Activated CD4-positive, alpha-beta T cell treated with anti-CD3 and anti-CD28 coated beads, Interleukin-2, amount 10 ng/mL, durations not matched to agents 24 days and 14 days (primary cell): ENCODE results near the gene USP4. TPM values are rescaled to one million over a fixed set of nuclear protein-coding genes. Genes with fewer than 3 reads are reported as not detected.
"Not testable (repeated sequence)": the region's sequence is repeated elsewhere in the genome, so short reads cannot be mapped to it uniquely, and the experiment has no call there.

ENCODE experiments used
- DNase-seq: peaks from one replicate; pipeline ENCODE4 v3.0.0; 2022
- H3K27ac Mint-ChIP-seq: one replicate; pipeline ENCODE4 v1.8.0; 2022; ENCODE audit warnings: mild to moderate bottlenecking, mixed read lengths
- H3K27me3 Mint-ChIP-seq: one replicate; pipeline ENCODE4 v1.8.0; 2022; ENCODE audit warnings: mixed read lengths
- H3K36me3 Mint-ChIP-seq: one replicate; pipeline ENCODE4 v1.8.0; 2022; ENCODE audit warnings: low read depth, mild to moderate bottlenecking, mixed read lengths
- H3K4me1 Mint-ChIP-seq: one replicate; pipeline ENCODE4 v1.8.0; 2021; ENCODE audit warnings: mixed read lengths
- H3K4me3 Mint-ChIP-seq: one replicate; pipeline ENCODE4 v1.8.0; 2022; ENCODE audit warnings: mild to moderate bottlenecking, moderate library complexity, mixed read lengths
- H3K9me3 Mint-ChIP-seq: one replicate; pipeline ENCODE4 v1.8.0; 2021; ENCODE audit warnings: mixed read lengths
- intact Hi-C: fragments of 100-400 bp; cut with micrococcal nuclease; formaldehyde crosslinking; loops from one replicate; pipeline ENCODE4 v1.15.1; 2023
- total RNA-seq: library from RNA; stranded (reverse); gene quantifications from 2 replicates; pipeline ENCODE4 v1.2.3, GENCODE V29; 2022

The USP4 gene
- total RNA-seq, 1 donor from 2014 or later, result 96.9 TPM

- no peaks in the 10 kb centered on the region for H3K9me3 Mint-ChIP-seq
Measured at GRCh38 chr3:49266410-49267095, 73.3 kb downstream of the USP4 start.

GRCh38 chr3:49265661-49266386 is 74.0 kb downstream of the USP4 start:
- no peak for DNase-seq
- intact Hi-C loops, result no loop called here
- Mint-ChIP-seq H3K27me3 (no peaks in the 10 kb centered on the region), H3K9me3 (no peaks in the 10 kb centered on the region), H3K4me3 (no peak overlapping the region), H3K27ac (no peak overlapping the region), H3K4me1 (peaks cover 2% of the 10 kb centered on the region), H3K36me3 (peaks cover 10% of the 10 kb centered on the region)

More at GRCh38 chr3:49266410-49267095, 73.3 kb downstream of the USP4 start:
- no peaks in the 10 kb centered on the region for H3K27me3 Mint-ChIP-seq
- H3K4me3 Mint-ChIP-seq, result no peak overlapping the region
- intact Hi-C loops, result no loop called here
- H3K27ac Mint-ChIP-seq, result peak overlapping the region; percentile 3
- H3K36me3 Mint-ChIP-seq, result peaks cover 14% of the 10 kb centered on the region
- no peak for DNase-seq
- H3K4me1 Mint-ChIP-seq, result no peaks in the 10 kb centered on the region

- no peak overlapping the region for H3K27ac Mint-ChIP-seq
- no peak for DNase-seq
- peaks cover 2% of the 10 kb centered on the region for H3K4me1 Mint-ChIP-seq
- H3K9me3 Mint-ChIP-seq, result no peaks in the 10 kb centered on the region
- no peak overlapping the region for H3K4me3 Mint-ChIP-seq
- H3K27me3 Mint-ChIP-seq, result no peaks in the 10 kb centered on the region
- intact Hi-C loops, result no loop called here
- peaks cover 2% of the 10 kb centered on the region for H3K36me3 Mint-ChIP-seq
Measured at GRCh38 chr3:49263159-49263889, 76.5 kb downstream of the USP4 start.

GRCh38 chr3:49260806-49261324 is 79.0 kb downstream of the USP4 start:
- no peaks in the 10 kb centered on the region for H3K27me3 Mint-ChIP-seq
- intact Hi-C loops, result no loop called here
- no peaks in the 10 kb centered on the region for H3K9me3 Mint-ChIP-seq
- DNase-seq, result no peak
- H3K36me3 Mint-ChIP-seq, result no peaks in the 10 kb centered on the region
- H3K4me1 Mint-ChIP-seq, result peaks cover 2% of the 10 kb centered on the region
- H3K4me3 Mint-ChIP-seq, result no peak overlapping the region
- no peak overlapping the region for H3K27ac Mint-ChIP-seq

- no peak overlapping the region for H3K27ac Mint-ChIP-seq
- H3K27me3 Mint-ChIP-seq, result no peaks in the 10 kb centered on the region
- H3K9me3 Mint-ChIP-seq, result no peaks in the 10 kb centered on the region
- H3K4me1 Mint-ChIP-seq, result peaks cover 2% of the 10 kb centered on the region
- intact Hi-C loops, result no loop called here
- H3K4me3 Mint-ChIP-seq, result no peak overlapping the region
- no peak for DNase-seq
- H3K36me3 Mint-ChIP-seq, result no peaks in the 10 kb centered on the region
Measured at GRCh38 chr3:49257187-49257586, 82.7 kb downstream of the USP4 start.

- H3K36me3 Mint-ChIP-seq, result no peaks in the 10 kb centered on the region
- H3K27ac Mint-ChIP-seq, result no peak overlapping the region
- H3K9me3 Mint-ChIP-seq, result no peaks in the 10 kb centered on the region
- H3K4me1 Mint-ChIP-seq, result no peaks in the 10 kb centered on the region
- H3K4me3 Mint-ChIP-seq, result no peak overlapping the region
- H3K27me3 Mint-ChIP-seq, result no peaks in the 10 kb centered on the region
- DNase-seq, result no peak
- intact Hi-C loops, result no loop called here
Measured at GRCh38 chr3:49255718-49256511, 83.9 kb downstream of the USP4 start.

- H3K4me1 Mint-ChIP-seq, result no peaks in the 10 kb centered on the region
- no peaks in the 10 kb centered on the region for H3K9me3 Mint-ChIP-seq
- intact Hi-C loops, result no loop called here
- H3K36me3 Mint-ChIP-seq, result no peaks in the 10 kb centered on the region
- H3K27me3 Mint-ChIP-seq, result no peaks in the 10 kb centered on the region
- DNase-seq, result no peak
- no peak overlapping the region for H3K27ac Mint-ChIP-seq
- no peak overlapping the region for H3K4me3 Mint-ChIP-seq
Measured at GRCh38 chr3:49255112-49255511, 84.7 kb downstream of the USP4 start.

- Mint-ChIP-seq H3K27me3 (no peaks in the 10 kb centered on the region), H3K36me3 (no peaks in the 10 kb centered on the region), H3K9me3 (no peaks in the 10 kb centered on the region), H3K4me1 (no peaks in the 10 kb centered on the region), H3K4me3 (no peak overlapping the region), H3K27ac (no peak overlapping the region)
- DNase-seq, result no peak
- intact Hi-C loops, result no loop called here
Measured at GRCh38 chr3:49253512-49253911, 86.3 kb downstream of the USP4 start.

- intact Hi-C loops, result no loop called here
- no peak for DNase-seq
- Mint-ChIP-seq H3K9me3 (no peaks in the 10 kb centered on the region), H3K4me3 (no peak overlapping the region), H3K27ac (no peak overlapping the region), H3K36me3 (no peaks in the 10 kb centered on the region), H3K27me3 (no peaks in the 10 kb centered on the region), H3K4me1 (no peaks in the 10 kb centered on the region)
Measured at GRCh38 chr3:49248840-49249227, 91.0 kb downstream of the USP4 start.

GRCh38 chr3:49244581-49245205 is 95.2 kb downstream of the USP4 start:
- H3K4me3 Mint-ChIP-seq, result no peak overlapping the region
- no peaks in the 10 kb centered on the region for H3K9me3 Mint-ChIP-seq
- intact Hi-C loops, result no loop called here
- no peak for DNase-seq
- no peaks in the 10 kb centered on the region for H3K36me3 Mint-ChIP-seq
- no peak overlapping the region for H3K27ac Mint-ChIP-seq
- H3K27me3 Mint-ChIP-seq, result no peaks in the 10 kb centered on the region
- H3K4me1 Mint-ChIP-seq, result no peaks in the 10 kb centered on the region

- intact Hi-C loops, result not testable (repeated sequence)
Measured at GRCh38 chr3:49240091-49240490, 99.8 kb downstream of the USP4 start.

GRCh38 chr3:49238274-49239127 is 101.4 kb downstream of the USP4 start:
- peaks cover 2% of the 10 kb centered on the region for H3K36me3 Mint-ChIP-seq
- no peak overlapping the region for H3K4me3 Mint-ChIP-seq
- no peak overlapping the region for H3K27ac Mint-ChIP-seq
- no peaks in the 10 kb centered on the region for H3K27me3 Mint-ChIP-seq
- H3K9me3 Mint-ChIP-seq, result peaks cover 10% of the 10 kb centered on the region
- H3K4me1 Mint-ChIP-seq, result no peaks in the 10 kb centered on the region
- intact Hi-C loops, result no loop called here
- DNase-seq, result no peak

More at GRCh38 chr3:49240091-49240490, 99.8 kb downstream of the USP4 start:
- H3K36me3 Mint-ChIP-seq, H3K27ac Mint-ChIP-seq, H3K4me3 Mint-ChIP-seq, H3K4me1 Mint-ChIP-seq, DNase-seq, H3K27me3 Mint-ChIP-seq, H3K9me3 Mint-ChIP-seq: not testable (repeated sequence)
